Colonic mucosa (tissue), 4 donors: ENCODE measurements around the gene SMC1B. TPM values are rescaled to one million over a fixed set of nuclear protein-coding genes. Genes with fewer than 3 reads are reported as not detected.

Experiments
- DNase-seq: peaks from one replicate; pipeline ENCODE4 v3.0.0-alpha.2; 2020
- H3K27ac ChIP-seq: fragments of 200-600 bp; one replicate; pipeline ENCODE4 v1.8.0; 2021
- H3K27me3 ChIP-seq: fragments of 200-600 bp; one replicate; pipeline ENCODE4 v1.8.0; 2021
- H3K36me3 ChIP-seq: fragments of 200-600 bp; one replicate; pipeline ENCODE4 v1.8.0; 2021
- H3K4me1 ChIP-seq: fragments of 200-600 bp; one replicate; pipeline ENCODE4 v1.8.0; 2021; ENCODE audit warnings: mild to moderate bottlenecking
- H3K4me3 ChIP-seq: fragments of 200-600 bp; one replicate; pipeline ENCODE4 v1.8.0; 2021
- H3K9ac ChIP-seq, 2 donors: one replicate each; pipeline ENCODE4 v1.7.0; 2013; ENCODE audit warnings: control low read depth in 2 of 2, low read depth in 2 of 2, low read length in 2 of 2
- H3K9me3 ChIP-seq: fragments of 200-600 bp; one replicate; pipeline ENCODE4 v1.8.0; 2021
- intact Hi-C: fragments of 100-400 bp; cut with DNase I; formaldehyde crosslinking; loops from one replicate; pipeline ENCODE4 v1.14.1; 2022
- total RNA-seq, 2 donors: library from RNA; stranded (reverse); fragmentation: NEBNext Ultra II Directional in 1 of 2; extraction: Animal tissue kit (Norgen Biotek cat#: 25700) in 1 of 2; gene quantifications; one replicate each; pipeline ENCODE4 v1.2.1, GENCODE V29; 2021
- TF ChIP-seq, protein P1 (sequence below): fragments of 200-600 bp; IDR thresholded peaks from one replicate; pipeline ENCODE4 v1.8.0; 2022; ENCODE audit warnings: antibody characterized with exemption, mild to moderate bottlenecking
- donor health status: healthy.
- donor health status: DM: no; HTN: no; CAD: no.
- donor health status: DM: no; HTN: no; CAD: no.

Gene SMC1B
- total RNA-seq, 2 donors from 2014 or later, result 0.15 TPM; not detected in 1

DNA sequence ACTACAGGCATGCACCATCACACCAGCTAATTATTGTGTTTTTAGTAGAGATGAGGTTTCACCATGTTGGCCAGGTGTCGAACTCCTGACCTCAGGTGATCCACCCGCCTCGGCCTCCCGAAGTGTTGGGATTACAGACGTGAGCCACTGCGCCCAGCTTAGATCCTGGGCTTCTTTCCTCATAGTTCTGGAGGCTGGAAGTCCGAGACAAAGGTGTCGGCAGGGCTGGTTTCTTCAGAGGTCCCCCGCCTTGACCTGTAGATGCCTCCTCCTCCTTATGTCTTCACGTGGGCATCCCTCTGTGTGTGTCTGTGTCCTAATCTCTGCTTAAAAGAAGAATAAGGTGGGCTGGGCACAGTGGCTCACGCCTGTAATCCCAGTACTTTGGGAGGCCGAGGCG, 45.1 kb upstream of the SMC1B start:
- intact Hi-C loops, result no loop called here
- Histone ChIP-seq H3K9me3 (no peaks in the 10 kb centered on the region), H3K4me1 (no peaks in the 10 kb centered on the region), H3K27me3 (no peaks in the 10 kb centered on the region), H3K9ac (no peak overlapping the region), H3K4me3 (no peak overlapping the region), H3K36me3 (no peaks in the 10 kb centered on the region), H3K27ac (no peak overlapping the region)
- DNase-seq, result no peak
- TF ChIP-seq, protein P1, sequence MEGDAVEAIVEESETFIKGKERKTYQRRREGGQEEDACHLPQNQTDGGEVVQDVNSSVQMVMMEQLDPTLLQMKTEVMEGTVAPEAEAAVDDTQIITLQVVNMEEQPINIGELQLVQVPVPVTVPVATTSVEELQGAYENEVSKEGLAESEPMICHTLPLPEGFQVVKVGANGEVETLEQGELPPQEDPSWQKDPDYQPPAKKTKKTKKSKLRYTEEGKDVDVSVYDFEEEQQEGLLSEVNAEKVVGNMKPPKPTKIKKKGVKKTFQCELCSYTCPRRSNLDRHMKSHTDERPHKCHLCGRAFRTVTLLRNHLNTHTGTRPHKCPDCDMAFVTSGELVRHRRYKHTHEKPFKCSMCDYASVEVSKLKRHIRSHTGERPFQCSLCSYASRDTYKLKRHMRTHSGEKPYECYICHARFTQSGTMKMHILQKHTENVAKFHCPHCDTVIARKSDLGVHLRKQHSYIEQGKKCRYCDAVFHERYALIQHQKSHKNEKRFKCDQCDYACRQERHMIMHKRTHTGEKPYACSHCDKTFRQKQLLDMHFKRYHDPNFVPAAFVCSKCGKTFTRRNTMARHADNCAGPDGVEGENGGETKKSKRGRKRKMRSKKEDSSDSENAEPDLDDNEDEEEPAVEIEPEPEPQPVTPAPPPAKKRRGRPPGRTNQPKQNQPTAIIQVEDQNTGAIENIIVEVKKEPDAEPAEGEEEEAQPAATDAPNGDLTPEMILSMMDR, result no peak

DNA sequence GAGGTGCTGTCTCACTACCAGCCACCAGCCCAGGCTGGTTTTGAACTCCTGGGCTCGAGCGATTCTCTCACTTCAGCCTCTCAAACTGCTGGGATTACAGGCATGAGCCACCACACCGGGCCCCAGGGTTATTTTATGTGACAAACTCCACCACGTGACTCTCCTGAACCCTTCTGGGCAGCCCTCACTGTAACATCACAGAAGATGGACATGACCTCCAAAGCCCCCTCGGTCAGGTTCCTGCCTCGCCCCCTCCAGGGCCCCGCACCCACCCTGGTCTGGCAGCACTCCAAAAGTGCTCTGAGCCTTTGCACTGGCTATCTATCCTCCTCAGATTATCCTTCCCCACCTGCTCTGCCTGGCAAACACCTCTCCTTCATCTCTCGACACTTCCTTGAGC, 43.4 kb upstream of the SMC1B start:
- H3K27ac ChIP-seq, result no peak overlapping the region
- no peaks in the 10 kb centered on the region for H3K27me3 ChIP-seq
- no peaks in the 10 kb centered on the region for H3K4me1 ChIP-seq
- no peaks in the 10 kb centered on the region for H3K9me3 ChIP-seq
- intact Hi-C loops, result no loop called here
- TF ChIP-seq, protein P1, result no peak
- H3K36me3 ChIP-seq, result no peaks in the 10 kb centered on the region
- H3K4me3 ChIP-seq, result no peak overlapping the region
- no peak for DNase-seq
- no peak overlapping the region for H3K9ac ChIP-seq

DNA sequence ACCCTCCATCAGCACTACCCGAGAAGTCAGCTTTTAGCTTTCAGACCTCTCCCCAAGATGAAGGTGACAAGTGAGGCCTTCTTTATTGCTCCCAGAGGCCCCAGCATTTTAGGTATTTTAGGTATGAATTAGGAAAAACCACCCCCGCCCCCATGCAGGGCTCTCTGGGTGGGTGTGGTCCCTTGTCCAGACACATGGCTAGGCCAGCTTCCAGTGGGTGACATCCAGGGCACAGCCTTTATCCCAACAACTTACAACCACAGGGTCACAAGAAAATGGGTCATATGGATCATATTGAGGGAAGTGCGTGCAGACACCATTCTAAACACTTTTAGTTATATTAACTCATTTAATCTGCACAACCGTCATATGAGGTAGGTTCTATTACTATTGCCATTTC, 42.2 kb upstream of the SMC1B start:
- no peak for DNase-seq
- no peaks in the 10 kb centered on the region for H3K27me3 ChIP-seq
- H3K4me1 ChIP-seq, result no peaks in the 10 kb centered on the region
- TF ChIP-seq, protein P1, result no peak
- no peak overlapping the region for H3K9ac ChIP-seq
- H3K27ac ChIP-seq, result no peak overlapping the region
- no peak overlapping the region for H3K4me3 ChIP-seq
- H3K9me3 ChIP-seq, result no peaks in the 10 kb centered on the region
- no peaks in the 10 kb centered on the region for H3K36me3 ChIP-seq
- intact Hi-C loops, result no loop called here

DNA sequence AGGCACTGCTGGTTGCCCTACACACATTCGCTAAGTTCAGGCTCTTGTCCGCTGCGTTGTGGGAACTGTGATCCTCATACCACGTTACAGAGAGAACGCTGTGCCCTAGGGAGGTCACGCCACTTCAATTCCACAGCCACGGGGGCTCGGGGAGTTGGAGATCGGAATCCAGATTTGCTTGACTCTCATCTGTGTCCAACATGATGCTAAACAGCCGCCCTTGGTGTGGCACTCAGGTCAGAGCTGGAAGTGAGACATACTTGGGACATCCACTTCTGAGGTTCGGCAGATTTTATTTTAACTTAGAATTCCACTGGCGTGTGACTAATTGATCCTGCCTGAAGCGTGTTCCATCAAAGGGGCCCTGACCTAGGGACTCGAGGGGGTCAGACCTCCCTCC, 41.8 kb upstream of the SMC1B start:
- H3K9ac ChIP-seq, result no peak overlapping the region
- no peaks in the 10 kb centered on the region for H3K27me3 ChIP-seq
- no peak overlapping the region for H3K4me3 ChIP-seq
- DNase-seq, result no peak
- no peak overlapping the region for H3K27ac ChIP-seq
- intact Hi-C loops, result no loop called here
- TF ChIP-seq, protein P1, result no peak
- no peaks in the 10 kb centered on the region for H3K36me3 ChIP-seq
- H3K9me3 ChIP-seq, result no peaks in the 10 kb centered on the region
- H3K4me1 ChIP-seq, result no peaks in the 10 kb centered on the region

DNA sequence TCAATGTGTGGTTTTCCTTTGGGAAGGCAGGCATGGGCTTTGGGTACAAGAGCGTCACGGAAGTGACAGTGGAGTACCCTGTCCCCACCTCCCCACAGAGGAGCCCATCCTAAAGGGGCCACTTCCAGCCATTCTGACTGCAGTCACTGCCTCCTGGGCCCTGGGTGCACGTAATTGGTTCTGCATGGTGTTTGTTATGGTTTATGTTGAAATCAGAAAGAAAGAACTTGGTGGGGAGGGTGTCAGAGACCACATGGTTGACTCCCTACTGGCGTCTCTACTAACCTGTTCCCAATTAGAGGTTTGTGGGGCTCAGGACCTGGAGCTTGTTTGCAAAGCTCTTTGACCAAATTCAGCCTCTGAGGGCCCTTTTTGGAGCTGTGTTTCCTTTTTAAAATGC, 40.9 kb upstream of the SMC1B start:
- TF ChIP-seq, protein P1, result no peak
- Histone ChIP-seq H3K4me1 (no peaks in the 10 kb centered on the region), H3K36me3 (no peaks in the 10 kb centered on the region), H3K27me3 (no peaks in the 10 kb centered on the region), H3K27ac (no peak overlapping the region), H3K4me3 (no peak overlapping the region), H3K9me3 (no peaks in the 10 kb centered on the region), H3K9ac (no peak overlapping the region)
- DNase-seq, result no peak
- intact Hi-C loops, result no loop called here

DNA sequence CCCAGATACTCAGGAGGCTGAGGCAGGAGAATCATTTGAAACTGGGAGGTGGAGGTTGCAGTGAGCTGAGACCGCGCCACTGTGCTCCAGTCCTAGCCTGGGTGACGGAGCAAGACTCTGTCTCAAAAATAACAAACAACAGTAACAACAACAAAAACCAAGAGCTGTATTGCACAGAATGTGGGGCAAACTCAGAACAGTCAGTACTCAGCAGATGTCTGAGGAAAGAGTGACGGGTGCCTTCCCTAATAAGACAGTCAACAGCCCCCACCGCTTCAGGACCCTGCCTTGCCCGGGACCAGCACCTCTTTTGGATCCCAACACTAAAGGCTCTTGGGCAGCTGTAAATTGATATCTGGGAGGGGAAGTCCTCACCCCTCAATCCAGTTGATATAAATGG, 40.4 kb upstream of the SMC1B start:
- Histone ChIP-seq H3K4me1 (no peaks in the 10 kb centered on the region), H3K9ac (no peak overlapping the region), H3K27me3 (no peaks in the 10 kb centered on the region), H3K4me3 (no peak overlapping the region), H3K36me3 (no peaks in the 10 kb centered on the region), H3K9me3 (no peaks in the 10 kb centered on the region), H3K27ac (no peak overlapping the region)
- DNase-seq, result no peak
- TF ChIP-seq, protein P1, result no peak
- intact Hi-C loops, result no loop called here
